Endothelial cell of umbilical vein (primary cell): ENCODE results near the gene NRARP. TPM values are rescaled to one million over a fixed set of nuclear protein-coding genes. Genes with fewer than 3 reads are reported as not detected.

Source experiments
- BruUV-seq: library from RNA; stranded (reverse); fragments of 400-500 nt; replicated peaks from 2 replicates; lab custom pipeline; 2021; lab: Mats Ljungman, UMichigan
- CTCF ChIA-PET: fragments of 300-600, 350-600 bp; sonication (Branson Sonifier 250); formaldehyde crosslinking; loops from one replicate; lab custom pipeline; 2021; ENCODE audit warnings: antibody characterized with exemption, inconsistent platforms; lab: Charles Lee
- POLR2A ChIA-PET: fragments of 300-600, 350-600 bp; sonication (Branson Sonifier 250); formaldehyde crosslinking; loops from one replicate; lab custom pipeline; 2021; ENCODE audit warnings: antibody characterized with exemption, inconsistent platforms; lab: Charles Lee
- DNase-seq: peaks from one replicate; pipeline ENCODE4 v3.0.0-alpha.2; 2011; ENCODE audit warnings: low read depth, low spot score
- FAIRE-seq: peaks from 2 replicates; lab custom pipeline; 2011; peaks lifted over from hg19 to GRCh38; lab: Jason Lieb, UNC
- H2AFZ ChIP-seq: 2 replicates; pipeline ENCODE4 v1.6.0; 2012; ENCODE audit warnings: low read depth, low read length, control low read depth, inconsistent platforms
- H3K27ac ChIP-seq: 2 replicates; pipeline ENCODE4 v1.5.1; 2011; ENCODE audit warnings: low read depth, mild to moderate bottlenecking, control low read depth, low read length, moderate library complexity; ENCODE audit not compliant: insufficient read depth
- H3K27me3 ChIP-seq, 2 experiments: 2 replicates each; pipeline versions ENCODE4 v1.6.0 to v1.6.1; 2011; ENCODE audit warnings: low read length in 2 of 2, mixed read lengths in 1 of 2; ENCODE audit not compliant: control insufficient read depth in 2 of 2, insufficient read depth in 2 of 2
- H3K36me3 ChIP-seq, 2 experiments: 2 replicates in 1 of 2; 3 replicates in 1 of 2; pipeline ENCODE4 v1.5.1; 2011; ENCODE audit warnings: low read length in 2 of 2, mild to moderate bottlenecking in 1 of 2, moderate library complexity in 1 of 2; ENCODE audit not compliant: control insufficient read depth in 2 of 2, insufficient read depth in 2 of 2; ENCODE audit errors: extremely low read depth in 1 of 2
- H3K4me1 ChIP-seq: 3 replicates; pipeline ENCODE4 v1.5.1; 2011; ENCODE audit warnings: mild to moderate bottlenecking, low read length; ENCODE audit not compliant: control insufficient read depth, insufficient read depth; ENCODE audit errors: extremely low read depth
- H3K4me2 ChIP-seq: 2 replicates; pipeline ENCODE4 v1.6.1; 2011; ENCODE audit warnings: low read length, control low read depth, mixed read lengths; ENCODE audit not compliant: insufficient read depth
- H3K4me3 ChIP-seq, 3 experiments: fragments of 200-600 bp in 1 of 3; sonication (generic), shearing (Covaris generic) in 1 of 3; replicated peaks in 1 of 3; 2 replicates each; pipeline ENCODE4 v1.5.1; 2011 to 2016; ENCODE audit warnings: control low read depth in 3 of 3, low read length in 3 of 3, mild to moderate bottlenecking in 2 of 3, inconsistent platforms in 1 of 3, low read depth in 1 of 3, moderate library complexity in 1 of 3; ENCODE audit not compliant: insufficient read depth in 1 of 3
- H3K79me2 ChIP-seq: 2 replicates; pipeline ENCODE4 v1.6.0; 2012; ENCODE audit warnings: low read length, inconsistent platforms; ENCODE audit not compliant: control insufficient read depth, insufficient read depth
- H3K9ac ChIP-seq: replicated peaks from 2 replicates; pipeline ENCODE3; 2011; ENCODE audit warnings: low read length, control low read depth; ENCODE audit not compliant: insufficient read depth; ENCODE audit errors: extremely low read depth
- H3K9me1 ChIP-seq: replicated peaks from 3 replicates; pipeline ENCODE4 v1.6.0; 2011; ENCODE audit warnings: mild to moderate bottlenecking, low read length; ENCODE audit not compliant: control insufficient read depth, insufficient read depth; ENCODE audit errors: extremely low read depth
- H3K9me3 ChIP-seq: replicated peaks from 2 replicates; pipeline ENCODE4 v1.5.1; 2012; ENCODE audit warnings: low read length, inconsistent platforms; ENCODE audit not compliant: control insufficient read depth, insufficient read depth
- H4K20me1 ChIP-seq: replicated peaks from 2 replicates; pipeline ENCODE3; 2011; ENCODE audit warnings: mild to moderate bottlenecking, low read length; ENCODE audit not compliant: control insufficient read depth, insufficient read depth; ENCODE audit errors: extremely low read depth
- EZH2 ChIP-seq: IDR thresholded peaks from 2 replicates; pipeline ENCODE4 v1.6.1; 2012; ENCODE audit warnings: borderline replicate concordance, low read depth, mild to moderate bottlenecking, moderate library complexity, low read length, inconsistent platforms; ENCODE audit not compliant: severe bottlenecking
- FOS ChIP-seq: IDR thresholded peaks from 2 replicates; pipeline ENCODE4 v1.6.1; 2011; ENCODE audit warnings: mild to moderate bottlenecking, low read length, moderate library complexity, borderline replicate concordance; ENCODE audit not compliant: insufficient read depth
- GATA2 ChIP-seq: IDR thresholded peaks from 2 replicates; pipeline ENCODE4 v1.7.0; 2011; ENCODE audit warnings: low read depth, mild to moderate bottlenecking, moderate library complexity, mixed read lengths, low read length; ENCODE audit not compliant: insufficient read length, insufficient read depth
- JUN ChIP-seq: IDR thresholded peaks from 2 replicates; pipeline ENCODE4 v1.6.1; 2011; ENCODE audit warnings: borderline replicate concordance, low read depth; ENCODE audit not compliant: insufficient read length, insufficient read depth
- MYC ChIP-seq: IDR thresholded peaks from one replicate; pipeline ENCODE4 v1.6.1; 2011; ENCODE audit warnings: mild to moderate bottlenecking, low read depth, low read length
- POLR2A ChIP-seq: IDR thresholded peaks from 2 replicates; pipeline ENCODE4 v1.6.1; 2012; ENCODE audit warnings: low read depth, mild to moderate bottlenecking, control low read depth, low read length
- POLR2AphosphoS5 ChIP-seq: IDR thresholded peaks from 2 replicates; pipeline ENCODE4 v1.6.1; 2012; ENCODE audit warnings: low read depth, mild to moderate bottlenecking, control low read depth, low read length, moderate library complexity; ENCODE audit not compliant: insufficient read depth
- dilution Hi-C: fragments of 300-500 bp; cut with MboI; formaldehyde crosslinking; loops from one replicate; pipeline ENCODE4 v1.15.0; 2019; ENCODE audit warnings: low sequenced_read_pairs; ENCODE audit not compliant: extremely low pct_ligation_motif_present
- intact Hi-C: fragments of 100-400 bp; cut with micrococcal nuclease; formaldehyde crosslinking; loops from one replicate; pipeline ENCODE4 v1.10.0; 2022
- polyA plus RNA-seq, 4 experiments: library from polyadenylated mRNA; depleted of rRNA in 3 of 4; stranded (reverse) in 3 of 4; unstranded in 1 of 4; fragments of >200 nt; gene quantifications; 2 replicates each; pipeline versions ENCODE4 v1.2.1 to v1.2.3, GENCODE V29; 2011 to 2012; ENCODE audit warnings: missing spikeins in 1 of 4
- total RNA-seq: library from RNA; stranded (reverse); gene quantifications from 2 replicates; pipeline ENCODE4 v1.2.3, GENCODE V29; 2021
- TF ChIP-seq, protein P1 (sequence below), 2 donors: IDR thresholded peaks; 1 replicate in 1 of 2; 2 replicates in 1 of 2; pipeline ENCODE4 v1.5.1; 2011; ENCODE audit warnings: low read length in 2 of 2, mild to moderate bottlenecking in 2 of 2, moderate library complexity in 2 of 2, control low read depth in 1 of 2, inconsistent platforms in 1 of 2, low read depth in 1 of 2; ENCODE audit not compliant: insufficient read depth in 1 of 2; ENCODE audit errors: extremely low read depth in 1 of 2
- TF ChIP-seq, protein P2 (sequence below): IDR thresholded peaks from 2 replicates; pipeline ENCODE4 v1.6.1; 2011; ENCODE audit not compliant: insufficient read depth, insufficient read length

NRARP gene
- total and polyA plus RNA-seq, 2 donors (not counting 3 experiments of a cell fraction or from before 2014, with no cell fraction given): 50.0 to 72.9 TPM

DNA sequence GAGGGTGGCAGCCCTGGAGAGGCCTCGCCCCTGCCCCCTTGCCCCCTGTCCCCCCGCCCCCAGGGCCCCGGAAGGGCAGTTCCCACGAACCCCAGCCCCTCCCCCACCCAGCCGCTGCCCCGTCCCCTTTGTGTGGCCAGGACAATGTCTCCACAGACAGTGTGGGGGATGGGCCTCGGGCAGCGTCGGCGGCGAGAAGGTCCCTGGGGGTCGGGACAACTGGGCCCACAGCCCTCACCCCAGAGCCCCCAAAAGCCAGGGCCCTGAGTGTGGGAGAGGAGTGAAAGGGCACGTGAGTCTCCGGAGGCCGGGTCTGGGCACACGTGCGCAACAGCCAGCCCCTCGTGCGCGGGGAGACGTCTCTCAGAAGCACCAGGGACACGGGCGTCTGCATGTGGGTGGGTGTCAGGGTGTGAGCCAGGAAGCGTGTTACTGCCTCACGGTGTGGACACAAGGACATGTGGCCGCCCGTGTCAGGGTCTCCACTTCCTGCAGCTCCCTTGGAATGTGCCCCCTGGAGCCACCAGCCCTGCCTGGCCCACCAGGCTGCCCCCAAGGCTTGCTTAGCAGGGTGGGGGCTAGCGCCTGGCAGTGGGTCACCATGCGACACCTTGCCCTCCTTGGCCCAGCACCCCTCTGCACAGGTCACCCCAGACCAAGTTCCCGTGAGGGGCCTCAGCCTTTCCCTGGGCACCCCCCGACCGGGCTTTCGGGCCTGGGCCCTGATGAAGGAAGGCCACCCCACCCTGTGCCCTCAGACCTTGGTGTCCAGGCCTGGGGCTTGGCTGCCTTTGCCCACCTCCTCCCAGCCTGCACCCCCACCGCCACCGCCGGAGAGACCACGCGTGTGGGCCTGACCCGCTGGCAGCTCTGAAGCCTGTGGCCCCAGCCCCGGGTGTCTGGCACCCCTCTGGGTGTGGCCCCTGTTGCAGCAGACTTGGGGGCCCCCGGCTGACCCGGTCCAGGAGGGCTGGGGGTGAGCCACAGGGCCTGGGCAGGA, 12.8 kb upstream of the NRARP start:
- H3K9ac ChIP-seq: no peak overlapping the region
- H3K79me2 ChIP-seq: no peaks in the 10 kb centered on the region
- no peaks in the 10 kb centered on the region for H3K9me3 ChIP-seq
- H3K4me3 ChIP-seq: no peak overlapping the region
- no TSS peak for BruUV-seq
- no peaks in the 10 kb centered on the region for H3K27me3 ChIP-seq
- no peak for TF ChIP-seq FOS
- TF ChIP-seq, protein P1, sequence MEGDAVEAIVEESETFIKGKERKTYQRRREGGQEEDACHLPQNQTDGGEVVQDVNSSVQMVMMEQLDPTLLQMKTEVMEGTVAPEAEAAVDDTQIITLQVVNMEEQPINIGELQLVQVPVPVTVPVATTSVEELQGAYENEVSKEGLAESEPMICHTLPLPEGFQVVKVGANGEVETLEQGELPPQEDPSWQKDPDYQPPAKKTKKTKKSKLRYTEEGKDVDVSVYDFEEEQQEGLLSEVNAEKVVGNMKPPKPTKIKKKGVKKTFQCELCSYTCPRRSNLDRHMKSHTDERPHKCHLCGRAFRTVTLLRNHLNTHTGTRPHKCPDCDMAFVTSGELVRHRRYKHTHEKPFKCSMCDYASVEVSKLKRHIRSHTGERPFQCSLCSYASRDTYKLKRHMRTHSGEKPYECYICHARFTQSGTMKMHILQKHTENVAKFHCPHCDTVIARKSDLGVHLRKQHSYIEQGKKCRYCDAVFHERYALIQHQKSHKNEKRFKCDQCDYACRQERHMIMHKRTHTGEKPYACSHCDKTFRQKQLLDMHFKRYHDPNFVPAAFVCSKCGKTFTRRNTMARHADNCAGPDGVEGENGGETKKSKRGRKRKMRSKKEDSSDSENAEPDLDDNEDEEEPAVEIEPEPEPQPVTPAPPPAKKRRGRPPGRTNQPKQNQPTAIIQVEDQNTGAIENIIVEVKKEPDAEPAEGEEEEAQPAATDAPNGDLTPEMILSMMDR (IDR thresholded peaks at IDR 0.05; ENCODE audit: extremely low read depth in 1 of 2, insufficient read depth in 1 of 2, low read depth in 1 of 2, low read length in 2 of 2): no peak
- TF ChIP-seq GATA2: no peak
- no peak for TF ChIP-seq EZH2
- TF ChIP-seq POLR2AphosphoS5: no peak
- no peak for TF ChIP-seq JUN
- TF ChIP-seq, protein P2, sequence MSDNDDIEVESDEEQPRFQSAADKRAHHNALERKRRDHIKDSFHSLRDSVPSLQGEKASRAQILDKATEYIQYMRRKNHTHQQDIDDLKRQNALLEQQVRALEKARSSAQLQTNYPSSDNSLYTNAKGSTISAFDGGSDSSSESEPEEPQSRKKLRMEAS: no peak
- TF ChIP-seq MYC: no peak
- no peak for TF ChIP-seq POLR2A
- POLR2A ChIA-PET: no interaction called here
- FAIRE-seq (no peak), DNase-seq (no peak)
- CTCF ChIA-PET: interaction anchor here (2.2 kb wide), 1 partner anchor 8 kb away, joined by 8 read pairs; no protein-coding TSS in a partner anchor
- peaks cover 9% of the 10 kb centered on the region for H3K4me1 ChIP-seq
- H4K20me1 ChIP-seq: no peaks in the 10 kb centered on the region
- no peak overlapping the region for H3K4me2 ChIP-seq
- intact Hi-C loops: no loop called here
- H3K9me1 ChIP-seq: no peaks in the 10 kb centered on the region
- H2AFZ ChIP-seq: no peak overlapping the region
- H3K27ac ChIP-seq: no peak overlapping the region
- no peaks in the 10 kb centered on the region for H3K36me3 ChIP-seq
- dilution Hi-C loops: no loop called here
